SK-N-SH (cell line): ENCODE measurements around the gene PLEKHG1. TPM values are rescaled to one million over a fixed set of nuclear protein-coding genes. Genes with fewer than 3 reads are reported as not detected.

Source experiments
- CTCF ChIA-PET: fragments of 300-600, 350-600 bp; formaldehyde crosslinking; extraction: SDS; loops from one replicate; lab custom pipeline; 2021; lab: Yijun Ruan, JAX
- POLR2A ChIA-PET: fragments of 350-600 bp; sonication (Branson Sonifier 250); formaldehyde crosslinking; extraction: SDS; loops from one replicate; lab custom pipeline; 2020; ENCODE audit warnings: antibody characterized with exemption, inconsistent platforms; lab: Yijun Ruan, JAX
- DNase-seq: peaks from one replicate; pipeline ENCODE4 v3.0.0; 2012
- H2AFZ ChIP-seq: fragments of 200-600 bp; sonication (generic); 2 replicates; pipeline ENCODE4 v1.8.1; 2016; ENCODE audit warnings: antibody characterized with exemption, mild to moderate bottlenecking, low read depth
- H3F3A ChIP-seq: fragments of 200-600 bp; sonication (generic); replicated peaks from 2 replicates; pipeline ENCODE3; 2016; ENCODE audit warnings: antibody characterized with exemption, mild to moderate bottlenecking; ENCODE audit not compliant: insufficient read depth
- H3K27ac ChIP-seq, 2 experiments: fragments of 200-500 bp in 1 of 2; fragments of 200-600 bp in 1 of 2; sonication (Bioruptor generic) in 1 of 2; sonication (generic), shearing (Covaris generic) in 1 of 2; 2 replicates each; pipeline versions ENCODE4 v1.5.1 to v1.6.1; 2014 to 2016; ENCODE audit warnings: low read depth in 2 of 2, inconsistent platforms in 1 of 2, low read length in 1 of 2, mild to moderate bottlenecking in 1 of 2, mixed read lengths in 1 of 2
- H3K27me3 ChIP-seq: fragments of 200-600 bp; sonication (generic), shearing (Covaris generic); 2 replicates; pipeline ENCODE4 v1.6.1; 2016; ENCODE audit warnings: mixed run types; ENCODE audit not compliant: insufficient read depth
- H3K36me3 ChIP-seq, 2 experiments: fragments of 200-500 bp in 1 of 2; fragments of 200-600 bp in 1 of 2; sonication (Bioruptor generic) in 1 of 2; sonication (generic) in 1 of 2; replicated peaks in 1 of 2; 2 replicates each; pipeline versions ENCODE3 to v1.5.1; 2014 to 2016; ENCODE audit warnings: low read length in 1 of 2, mild to moderate bottlenecking in 1 of 2; ENCODE audit not compliant: insufficient read depth in 2 of 2, control insufficient read depth in 1 of 2
- H3K4me1 ChIP-seq, 2 experiments: fragments of 200-500 bp in 1 of 2; fragments of 200-600 bp in 1 of 2; sonication (Bioruptor generic) in 1 of 2; sonication (generic), shearing (Covaris generic) in 1 of 2; 2 replicates each; pipeline versions ENCODE4 v1.5.1 to v1.6.1; 2014 to 2016; ENCODE audit warnings: low read depth in 1 of 2, low read length in 1 of 2, mixed run types in 1 of 2; ENCODE audit not compliant: insufficient read depth in 2 of 2, control insufficient read depth in 1 of 2
- H3K4me2 ChIP-seq: fragments of 200-600 bp; sonication (generic), shearing (Covaris generic); 2 replicates; pipeline ENCODE4 v1.6.1; 2017; ENCODE audit warnings: mixed run types
- H3K4me3 ChIP-seq, 2 experiments: fragments of 200-500 bp in 1 of 2; fragments of 200-600 bp in 1 of 2; sonication (Bioruptor generic) in 1 of 2; sonication (generic), shearing (Covaris generic) in 1 of 2; 2 replicates each; pipeline versions ENCODE4 v1.5.1 to v1.8.1; 2014 to 2016; ENCODE audit warnings: low read depth in 2 of 2, inconsistent platforms in 1 of 2, low read length in 1 of 2, mild to moderate bottlenecking in 1 of 2, mixed read lengths in 1 of 2, moderate library complexity in 1 of 2
- H3K79me2 ChIP-seq: fragments of 200-600 bp; sonication (generic); 2 replicates; pipeline ENCODE4 v1.8.1; 2017; ENCODE audit warnings: mild to moderate bottlenecking; ENCODE audit not compliant: insufficient read depth
- H3K9ac ChIP-seq: fragments of 200-600 bp; sonication (generic); 2 replicates; pipeline ENCODE4 v1.6.1; 2017; ENCODE audit warnings: mixed run types
- H3K9me2 ChIP-seq: fragments of 200-600 bp; sonication (generic); 2 replicates; pipeline ENCODE4 v1.6.1; 2017; ENCODE audit warnings: mixed run types
- H3K9me3 ChIP-seq: fragments of 200-600 bp; sonication (generic); 2 replicates; pipeline ENCODE4 v1.6.1; 2017; ENCODE audit warnings: mixed run types, mild to moderate bottlenecking, moderate library complexity
- H4K20me1 ChIP-seq: fragments of 200-600 bp; sonication (generic); 2 replicates; pipeline ENCODE4 v1.6.1; 2017; ENCODE audit warnings: mild to moderate bottlenecking, mixed run types; ENCODE audit not compliant: insufficient read depth
- EZH2phosphoT487 ChIP-seq: fragments of 200-600 bp; sonication (generic); IDR thresholded peaks from 2 replicates; pipeline ENCODE4 v1.6.1; 2017; ENCODE audit warnings: low read depth, mixed run types, mild to moderate bottlenecking, antibody characterized with exemption, moderate library complexity, borderline replicate concordance
- FOXM1 ChIP-seq: IDR thresholded peaks from 2 replicates; pipeline ENCODE4 v1.4.0; 2012; ENCODE audit warnings: low read depth, mild to moderate bottlenecking
- GABPA ChIP-seq: IDR thresholded peaks from 2 replicates; pipeline ENCODE4 v1.4.0; 2012; ENCODE audit warnings: low read depth, mild to moderate bottlenecking
- RAD21 ChIP-seq: IDR thresholded peaks from 2 replicates; pipeline ENCODE4 v1.6.1; 2012; ENCODE audit warnings: mild to moderate bottlenecking, low read length
- RFX5 ChIP-seq: IDR thresholded peaks from 2 replicates; pipeline ENCODE4 v1.6.1; 2012; ENCODE audit warnings: mild to moderate bottlenecking, improper control_type of control experiment, low read length
- WGBS: methylation state at CpG from one replicate; pipeline ENCODE4 v1.1.6; 2017; ENCODE audit warnings: low lambda C conversion rate; 5-methylcytosine and 5-hydroxymethylcytosine counted together
- polyA plus RNA-seq, 3 experiments: library from polyadenylated mRNA; depleted of rRNA; stranded (reverse); fragments of >200 nt; gene quantifications; 2 replicates each; pipeline ENCODE4 v1.2.3, GENCODE V29; 2012

PLEKHG1 gene
- polyA plus RNA-seq, 1 of the 3 experiments (the other 2 are of a cell fraction) = 0.02 TPM

DNA sequence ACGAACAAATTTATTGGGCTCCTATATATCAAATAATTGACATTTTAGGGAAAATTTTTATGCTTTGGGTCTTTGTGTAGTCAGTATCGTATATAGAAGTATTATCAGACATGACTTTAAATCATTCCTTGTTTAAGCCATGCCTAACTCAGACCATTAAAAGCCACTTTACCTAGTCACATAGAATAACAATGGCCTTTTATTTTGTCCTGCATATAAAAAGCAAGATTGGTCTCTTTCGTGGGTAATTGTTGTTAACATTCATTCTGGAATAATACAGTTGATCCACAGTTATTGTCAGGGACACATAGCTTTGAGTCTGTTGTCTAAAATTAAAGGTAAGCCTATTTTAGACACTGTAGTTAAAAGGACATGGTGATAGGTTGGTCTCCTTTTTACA, 47.4 kb downstream of the PLEKHG1 start:
- H3K9ac ChIP-seq = no peak overlapping the region
- ChIA-PET POLR2A (no interaction called here), CTCF (no interaction called here)
- no peaks in the 10 kb centered on the region for H4K20me1 ChIP-seq
- no peaks in the 10 kb centered on the region for H3K9me3 ChIP-seq
- H3K9me2 ChIP-seq = no peaks in the 10 kb centered on the region
- DNase-seq = no peak
- WGBS = 28% methylated on average over 3 of the region's 3 CpGs
- H3K36me3 ChIP-seq = no peaks in the 10 kb centered on the region
- no peaks in the 10 kb centered on the region for H3K4me1 ChIP-seq
- no peak overlapping the region for H2AFZ ChIP-seq
- no peak overlapping the region for H3K4me2 ChIP-seq
- H3K79me2 ChIP-seq = no peaks in the 10 kb centered on the region
- H3K4me3 ChIP-seq = no peak overlapping the region
- TF ChIP-seq RAD21 (no peak), RFX5 (no peak), GABPA (no peak), FOXM1 (no peak), EZH2phosphoT487 (no peak)
- H3F3A ChIP-seq = no peaks in the 10 kb centered on the region
- no peak overlapping the region for H3K27ac ChIP-seq
- H3K27me3 ChIP-seq = no peaks in the 10 kb centered on the region

Other genes starting within 250 kb of the PLEKHG1 start
- not detected in 2 replicates for gene IYD, start 230.9 kb upstream of the PLEKHG1 start, polyA plus RNA-seq (2012; rRNA removed)